H1 (cell line): Measurements from ENCODE around the gene GJC3. TPM values are rescaled to one million over a fixed set of nuclear protein-coding genes. Genes with fewer than 3 reads are reported as not detected.

Source experiments
- BCL11A ChIP-seq, 2 experiments: IDR thresholded peaks; one replicate each; pipeline ENCODE4 v1.6.1; 2011; ENCODE audit warnings: low read depth in 2 of 2, low read length in 2 of 2, mild to moderate bottlenecking in 2 of 2
- JUN ChIP-seq: IDR thresholded peaks from 2 replicates; pipeline ENCODE4 v1.6.1; 2011; ENCODE audit warnings: low read depth, mild to moderate bottlenecking, improper control_type of control experiment, low read length
- POLR2A ChIP-seq, 2 experiments: IDR thresholded peaks; 1 replicate in 1 of 2; 2 replicates in 1 of 2; pipeline ENCODE4 v1.6.1; 2011; ENCODE audit warnings: low read depth in 2 of 2, low read length in 2 of 2, mild to moderate bottlenecking in 2 of 2; ENCODE audit errors: control extremely low read depth in 1 of 2
- RBBP5 ChIP-seq: IDR thresholded peaks from 2 replicates; pipeline ENCODE4 v1.7.1; 2012; ENCODE audit warnings: low read depth, mild to moderate bottlenecking, inconsistent platforms, low read length, moderate library complexity, borderline replicate concordance
- RNF2 ChIP-seq: fragments of 200-900, 300-1000 bp; sonication (generic); IDR thresholded peaks from 2 replicates; pipeline ENCODE4 v1.7.1; 2016; ENCODE audit warnings: borderline replicate concordance, low read depth, mild to moderate bottlenecking, antibody characterized with exemption, low read length; ENCODE audit not compliant: poor library complexity, severe bottlenecking; ENCODE audit errors: missing control alignments
- TBP ChIP-seq: IDR thresholded peaks from 2 replicates; pipeline ENCODE4 v1.6.1; 2011; ENCODE audit warnings: low read depth, low read length, improper control_type of control experiment
- ZNF274 ChIP-seq: IDR thresholded peaks from 2 replicates; pipeline ENCODE4 v1.7.0; 2012; ENCODE audit warnings: low read length, borderline replicate concordance; ENCODE audit errors: extremely low read depth
- polyA plus RNA-seq, 7 experiments: library from polyadenylated mRNA; depleted of rRNA in 3 of 7; stranded (reverse) in 5 of 7; unstranded in 2 of 7; fragments of >200 nt in 5 of 7; fragments of 200-250 nt in 2 of 7; gene quantifications; 1 replicate in 5 of 7; 2 replicates in 1 of 7; 4 replicates in 1 of 7; pipeline versions ENCODE4 v1.2.1 to v1.2.3, GENCODE V29; 2011 to 2013; ENCODE audit warnings: missing spikeins in 2 of 7, mixed read lengths in 2 of 7
- total RNA-seq: library from RNA; stranded (reverse); fragmentation: NEBNext Ultra II Directional; extraction: Animal tissue kit (Norgen Biotek cat#: 25700); gene quantifications from 2 replicates; pipeline ENCODE4 v1.2.1, GENCODE V29; 2021

Gene GJC3
- total and polyA plus RNA-seq, 2 of the 8 experiments (the other 6 are each of a cell fraction or from before 2014, with no cell fraction given), result 2.7 to 3.0 TPM

DNA sequence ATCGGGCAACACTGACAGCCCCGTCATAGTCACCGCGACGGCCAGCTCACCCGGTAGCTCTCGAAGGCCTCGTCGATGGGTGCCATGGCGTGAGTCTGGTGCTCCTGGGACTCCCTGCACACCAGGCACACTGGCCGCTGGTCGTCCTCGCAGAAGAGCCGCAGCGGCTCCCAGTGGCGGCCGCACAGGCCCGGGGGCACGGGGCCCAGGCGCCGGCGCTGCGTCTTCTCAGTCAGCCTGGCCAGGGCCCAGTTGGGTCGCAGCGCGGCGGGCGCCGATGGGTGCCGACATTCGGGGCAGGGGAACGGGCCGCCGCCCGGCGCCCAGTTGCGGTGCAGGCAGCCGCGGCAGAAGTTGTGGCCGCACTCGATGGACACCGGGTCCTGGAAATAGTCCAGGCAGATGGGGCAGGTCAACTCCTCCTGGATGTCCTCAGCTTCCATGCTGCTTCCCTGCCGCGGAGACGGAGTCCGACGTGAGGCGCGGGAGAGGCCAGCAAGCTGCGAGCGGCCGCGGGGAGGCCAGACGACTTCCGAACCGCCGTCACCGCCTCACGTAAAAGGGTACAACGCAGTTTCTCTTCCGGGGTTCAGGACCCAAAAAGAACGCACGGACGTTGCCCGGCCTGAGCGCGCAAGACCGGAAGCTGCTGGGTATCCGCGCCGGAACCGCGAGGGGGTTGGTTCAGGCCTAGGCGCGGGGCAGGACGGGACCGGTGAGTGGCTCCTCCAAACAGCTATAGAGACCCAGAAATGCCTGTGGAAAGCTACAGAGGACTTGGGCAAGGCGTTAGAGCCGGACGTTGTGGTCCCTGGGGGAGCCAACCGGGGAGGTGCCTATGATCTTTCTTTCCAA, 10.2 kb downstream of the GJC3 start, which contains the start of gene TRIM4 (continued):
- TF ChIP-seq TBP (no peak), ZNF274 (no peak), POLR2A (IDR thresholded peaks at IDR 0.05; ENCODE audit: control extremely low read depth in 1 of 2, low read depth in 2 of 2, low read length in 2 of 2) (no peak), BCL11A (IDR thresholded peaks at IDR 0.05; ENCODE audit: low read depth in 2 of 2, low read length in 2 of 2) (no peak), RNF2 (no peak), JUN (no peak), RBBP5 (no peak)
